MM.1S (cell line): ENCODE results near the gene JAML.

Experiments
- DNase-seq: peaks from one replicate; pipeline ENCODE4 v3.0.0-alpha.2; 2015
- H2AFZ ChIP-seq: fragments of 300-600 bp; sonication (generic); 2 replicates; pipeline ENCODE4 v1.6.0; 2016; ENCODE audit warnings: antibody characterized with exemption, low read length
- H3F3A ChIP-seq: fragments of 300-600 bp; sonication (generic); 2 replicates; pipeline ENCODE4 v1.6.1; 2016; ENCODE audit warnings: mild to moderate bottlenecking, antibody characterized with exemption, low read length, moderate library complexity, mixed read lengths; ENCODE audit not compliant: insufficient read depth
- H3K27ac ChIP-seq: fragments of 300-600 bp; sonication (generic); 2 replicates; pipeline ENCODE4 v1.5.1; 2016; ENCODE audit warnings: mild to moderate bottlenecking, low read length
- H3K27me3 ChIP-seq: fragments of 300-600 bp; sonication (generic); replicated peaks from 2 replicates; pipeline ENCODE4 v1.6.0; 2016; ENCODE audit warnings: low read length; ENCODE audit not compliant: insufficient read depth
- H3K36me3 ChIP-seq: fragments of 300-600 bp; sonication (generic); replicated peaks from 2 replicates; pipeline ENCODE4 v1.6.1; 2016; ENCODE audit warnings: mild to moderate bottlenecking, low read length, mixed read lengths; ENCODE audit not compliant: insufficient read depth
- H3K4me1 ChIP-seq: fragments of 300-600 bp; sonication (generic); 2 replicates; pipeline ENCODE4 v1.6.1; 2016; ENCODE audit warnings: low read length, mixed read lengths
- H3K4me2 ChIP-seq: fragments of 300-600 bp; sonication (generic); 2 replicates; pipeline ENCODE4 v1.6.0; 2016; ENCODE audit warnings: low read depth, low read length
- H3K4me3 ChIP-seq: fragments of 300-600 bp; sonication (generic); 2 replicates; pipeline ENCODE4 v1.5.1; 2016; ENCODE audit warnings: low read length, mixed read lengths
- H3K79me2 ChIP-seq: fragments of 300-600 bp; sonication (generic); 2 replicates; pipeline ENCODE4 v1.6.1; 2016; ENCODE audit warnings: mixed run types, low read length, mixed read lengths
- H3K9ac ChIP-seq: fragments of 300-600 bp; sonication (generic); 2 replicates; pipeline ENCODE4 v1.6.1; 2016; ENCODE audit warnings: low read length, mixed read lengths
- H3K9me2 ChIP-seq: fragments of 300-600 bp; sonication (generic); replicated peaks from 2 replicates; pipeline ENCODE4 v1.6.1; 2016; ENCODE audit warnings: mild to moderate bottlenecking, low read length, mixed read lengths; ENCODE audit not compliant: insufficient read depth
- H3K9me3 ChIP-seq: fragments of 300-600 bp; sonication (generic); replicated peaks from 2 replicates; pipeline ENCODE4 v1.6.1; 2016; ENCODE audit warnings: mild to moderate bottlenecking, low read length, mixed read lengths; ENCODE audit not compliant: insufficient read depth
- H4K20me1 ChIP-seq: fragments of 300-600 bp; sonication (generic); 2 replicates; pipeline ENCODE4 v1.6.1; 2016; ENCODE audit warnings: mild to moderate bottlenecking, low read length, moderate library complexity, mixed read lengths; ENCODE audit not compliant: insufficient read depth
- CTCF ChIP-seq: fragments of 300-600 bp; sonication (generic); IDR thresholded peaks from 2 replicates; pipeline ENCODE4 v1.5.1; 2016; ENCODE audit warnings: antibody characterized with exemption, low read length, mixed read lengths
- EZH2 ChIP-seq: fragments of 300-600 bp; sonication (generic); optimal IDR thresholded peaks from 2 replicates; pipeline ENCODE3; 2017; ENCODE audit warnings: low read depth, mild to moderate bottlenecking, antibody characterized with exemption, low read length, mixed read lengths
- EZH2phosphoT487 ChIP-seq: fragments of 300-600 bp; sonication (generic); IDR thresholded peaks from 2 replicates; pipeline ENCODE4 v1.6.1; 2018; ENCODE audit warnings: antibody characterized with exemption, low read length

Gene JAML

GRCh38 chr11:118216621-118217481, 8.0 kb downstream of the JAML start:
- peaks cover 15% of the 10 kb centered on the region for H3K4me1 ChIP-seq
- H3K79me2 ChIP-seq, result no peaks in the 10 kb centered on the region
- H3K9me2 ChIP-seq, result no peaks in the 10 kb centered on the region
- DNase-seq, result no peak
- no peak overlapping the region for H3K9ac ChIP-seq
- H3K27ac ChIP-seq, result no peak overlapping the region
- no peak overlapping the region for H3K4me3 ChIP-seq
- no peaks in the 10 kb centered on the region for H3K36me3 ChIP-seq
- H2AFZ ChIP-seq, result no peak overlapping the region
- H3F3A ChIP-seq, result peaks cover 9% of the 10 kb centered on the region; the same call in 1 of the 2 replicates
- no peaks in the 10 kb centered on the region for H3K9me3 ChIP-seq
- peaks cover 70% of the 10 kb centered on the region for H3K27me3 ChIP-seq
- TF ChIP-seq EZH2phosphoT487 (no peak), CTCF (no peak), EZH2 (no peak)
- H3K4me2 ChIP-seq, result no peak overlapping the region
- H4K20me1 ChIP-seq, result no peaks in the 10 kb centered on the region; the same call in 1 of the 2 replicates

GRCh38 chr11:118215765-118216164, 9.0 kb downstream of the JAML start:
- Histone ChIP-seq H3K9me3 (no peaks in the 10 kb centered on the region), H3K9ac (no peak overlapping the region), H3F3A (peaks cover 9% of the 10 kb centered on the region; the same call in 1 of the 2 replicates), H3K4me1 (peaks cover 15% of the 10 kb centered on the region), H4K20me1 (no peaks in the 10 kb centered on the region; the same call in 1 of the 2 replicates), H2AFZ (no peak overlapping the region), H3K27me3 (peaks cover 73% of the 10 kb centered on the region), H3K4me2 (no peak overlapping the region), H3K27ac (no peak overlapping the region), H3K36me3 (no peaks in the 10 kb centered on the region), H3K4me3 (no peak overlapping the region), H3K79me2 (no peaks in the 10 kb centered on the region), H3K9me2 (no peaks in the 10 kb centered on the region)
- no peak for DNase-seq
- TF ChIP-seq EZH2 (no peak), CTCF (no peak), EZH2phosphoT487 (no peak)

GRCh38 chr11:118215262-118215661, 9.5 kb downstream of the JAML start:
- Histone ChIP-seq H3F3A (peaks cover 9% of the 10 kb centered on the region; the same call in 1 of the 2 replicates), H3K4me2 (no peak overlapping the region), H3K4me3 (no peak overlapping the region), H3K9me2 (no peaks in the 10 kb centered on the region), H3K27me3 (peaks cover 74% of the 10 kb centered on the region), H4K20me1 (no peaks in the 10 kb centered on the region; the same call in 1 of the 2 replicates), H3K36me3 (no peaks in the 10 kb centered on the region), H3K79me2 (no peaks in the 10 kb centered on the region), H3K9ac (no peak overlapping the region), H2AFZ (no peak overlapping the region), H3K27ac (no peak overlapping the region), H3K9me3 (no peaks in the 10 kb centered on the region), H3K4me1 (peaks cover 15% of the 10 kb centered on the region)
- TF ChIP-seq EZH2phosphoT487, result no peak
- no peak for TF ChIP-seq EZH2
- TF ChIP-seq CTCF, result no peak
- DNase-seq, result no peak
